GM12878 (cell line): Measurements from ENCODE around the gene NCAM1. TPM values are rescaled to one million over a fixed set of nuclear protein-coding genes. Genes with fewer than 3 reads are reported as not detected.

Source experiments
- ATAC-seq: fragments of 200-7000 bp; cut with Tn5 transposase; 3 replicates; pipeline ENCODE4 v1.9.1; 2020; ENCODE audit warnings: mild to moderate bottlenecking, moderate library complexity
- BruUV-seq: library from RNA; stranded (reverse); fragments of 400-500 nt; replicated peaks from 2 replicates; lab custom pipeline; 2021; lab: Mats Ljungman, UMichigan
- CTCF ChIA-PET: fragments of 300-600 bp; sonication (Branson Sonifier 250); formaldehyde crosslinking; extraction: SDS; loops from one replicate; lab custom pipeline; 2021; ENCODE audit warnings: inconsistent platforms; lab: Yijun Ruan, JAX
- POLR2A ChIA-PET: fragments of 350-600 bp; formaldehyde crosslinking; extraction: SDS; loops from one replicate; lab custom pipeline; 2021; ENCODE audit warnings: inconsistent platforms; lab: Charles Lee
- RAD21 ChIA-PET: fragments of 300-600 bp; sonication (Branson Sonifier 250); formaldehyde crosslinking; loops from one replicate; lab custom pipeline; 2023; ENCODE audit warnings: antibody characterized with exemption; ENCODE audit not compliant: unreplicated experiment; lab: Charles Lee
- SMC1A ChIA-PET: fragments of 300-600 bp; sonication (Branson Sonifier 250); formaldehyde crosslinking; loops from one replicate; lab custom pipeline; 2023; ENCODE audit not compliant: unreplicated experiment, uncharacterized antibody; lab: Charles Lee
- DNase-seq: peaks from one replicate; pipeline ENCODE4 v3.0.0-alpha.2; 2011; ENCODE audit warnings: low read depth, low spot score
- FAIRE-seq: peaks from 3 replicates; lab custom pipeline; 2011; peaks lifted over from hg19 to GRCh38; lab: Jason Lieb, UNC
- H2AFZ ChIP-seq: 2 replicates; pipeline ENCODE4 v1.6.0; 2011; ENCODE audit warnings: low read depth, low read length, control low read depth; ENCODE audit not compliant: control insufficient read depth
- H3K27ac ChIP-seq: 2 replicates; pipeline ENCODE4 v1.5.1; 2011; ENCODE audit warnings: control low read depth; ENCODE audit not compliant: control insufficient read depth, insufficient read depth
- H3K27me3 ChIP-seq, 2 experiments: replicated peaks in 1 of 2; 2 replicates each; pipeline versions ENCODE4 v1.6.0 to v1.6.1; 2011; ENCODE audit warnings: low read length in 1 of 2; ENCODE audit not compliant: control insufficient read depth in 2 of 2, insufficient read depth in 2 of 2
- H3K36me3 ChIP-seq, 2 experiments: 2 replicates each; pipeline ENCODE4 v1.5.1; 2011; ENCODE audit warnings: low read length in 1 of 2; ENCODE audit not compliant: control insufficient read depth in 2 of 2, insufficient read depth in 2 of 2
- H3K4me1 ChIP-seq: 2 replicates; pipeline ENCODE4 v1.6.1; 2011; ENCODE audit warnings: mild to moderate bottlenecking, low read length, moderate library complexity, mixed read lengths; ENCODE audit not compliant: control insufficient read depth, insufficient read depth
- H3K4me2 ChIP-seq: 2 replicates; pipeline ENCODE4 v1.6.0; 2011; ENCODE audit warnings: control low read depth; ENCODE audit not compliant: control insufficient read depth, insufficient read depth
- H3K4me3 ChIP-seq: fragments of 200-600 bp; sonication (generic); 2 replicates; pipeline ENCODE4 v1.5.1; 2016
- H3K79me2 ChIP-seq: 2 replicates; pipeline ENCODE4 v1.6.0; 2011; ENCODE audit warnings: low read length; ENCODE audit not compliant: control insufficient read depth, insufficient read depth
- H3K9ac ChIP-seq: 2 replicates; pipeline ENCODE4 v1.8.0; 2011; ENCODE audit warnings: low read length, control low read depth, mixed read lengths; ENCODE audit not compliant: control insufficient read depth, insufficient read depth
- H3K9me3 ChIP-seq: replicated peaks from 3 replicates; pipeline ENCODE4 v1.5.1; 2011; ENCODE audit warnings: mild to moderate bottlenecking, low read length; ENCODE audit not compliant: control insufficient read depth, insufficient read depth
- H4K20me1 ChIP-seq: 2 replicates; pipeline ENCODE4 v1.6.0; 2011; ENCODE audit not compliant: control insufficient read depth, insufficient read depth
- FOXK2 ChIP-seq: fragments of 450-650 bp; IDR thresholded peaks from 2 replicates; pipeline ENCODE4 v1.6.1; 2017; ENCODE audit warnings: mild to moderate bottlenecking, moderate library complexity
- MEF2A ChIP-seq: IDR thresholded peaks from 2 replicates; pipeline ENCODE4 v1.6.1; 2011; ENCODE audit warnings: low read depth, mild to moderate bottlenecking, low read length, moderate library complexity; ENCODE audit not compliant: insufficient read depth
- NFXL1 ChIP-seq: fragments of 450-650 bp; IDR thresholded peaks from 2 replicates; pipeline ENCODE4 v1.6.1; 2017; ENCODE audit warnings: antibody characterized with exemption, mild to moderate bottlenecking, borderline replicate concordance
- SMAD5 ChIP-seq: IDR thresholded peaks from 2 replicates; pipeline ENCODE4 v1.6.1; 2016; ENCODE audit warnings: antibody characterized with exemption, low read depth
- SREBF1 ChIP-seq: IDR thresholded peaks from 2 replicates; pipeline ENCODE4 v1.6.1; 2012; ENCODE audit warnings: mild to moderate bottlenecking, low read length
- SRF ChIP-seq, 2 experiments: IDR thresholded peaks; 2 replicates each; pipeline ENCODE4 v1.6.1; 2011; ENCODE audit warnings: low read depth in 2 of 2, low read length in 2 of 2, mild to moderate bottlenecking in 1 of 2, moderate library complexity in 1 of 2
- STAT3 ChIP-seq: IDR thresholded peaks from 2 replicates; pipeline ENCODE4 v1.6.1; 2011; ENCODE audit warnings: low read depth, low read length, improper control_type of control experiment
- ZBTB4 ChIP-seq: fragments of 450-650 bp; formaldehyde crosslinking; IDR thresholded peaks from 2 replicates; pipeline ENCODE4 v1.4.0; 2022; ENCODE audit warnings: mild to moderate bottlenecking, moderate library complexity
- ZNF592 ChIP-seq: fragments of 450-650 bp; IDR thresholded peaks from 2 replicates; pipeline ENCODE4 v1.6.1; 2017; ENCODE audit warnings: mild to moderate bottlenecking, moderate library complexity
- ZSCAN29 ChIP-seq: fragments of 450-650 bp; IDR thresholded peaks from 2 replicates; pipeline ENCODE4 v1.6.1; 2017; ENCODE audit warnings: mild to moderate bottlenecking, moderate library complexity
- WGBS: methylation state at CpG from one replicate; pipeline ENCODE4 v1.1.6; 2016; ENCODE audit warnings: low lambda C conversion rate; ENCODE audit not compliant: insufficient replicate concordance, insufficient coverage; ENCODE audit errors: missing lambda C conversion rate; 5-methylcytosine and 5-hydroxymethylcytosine counted together
- in situ Hi-C: fragments of 300-500 bp; cut with MboI; formaldehyde crosslinking; loops from 9 replicates; pipeline ENCODE4 v1.14.3; 2018; ENCODE audit warnings: mixed read lengths
- intact Hi-C: fragments of 100-400 bp; cut with micrococcal nuclease; formaldehyde crosslinking; loops from one replicate; pipeline ENCODE4 v1.14.2; 2022; ENCODE audit not compliant: unreplicated experiment
- polyA plus RNA-seq, 11 experiments: library from polyadenylated mRNA; depleted of rRNA in 4 of 11; unstranded in 6 of 11; stranded (reverse) in 5 of 11; fragments of >200 nt; fragmentation: Nextera tagmentation in 4 of 11; fragmentation: Illumina TruSeq in 1 of 11; extraction: Ambion mirVana in 4 of 11; extraction: Trizol in 1 of 11; gene quantifications; 1 replicate in 1 of 11; 2 replicates in 10 of 11; pipeline versions ENCODE4 v1.2.1 to v1.2.3, GENCODE V29; 2011 to 2016; ENCODE audit warnings: inconsistent platforms in 2 of 11, missing spikeins in 2 of 11, low read depth in 1 of 11
- total RNA-seq, 4 experiments: library from RNA; depleted of rRNA in 3 of 4; stranded (reverse); fragments of >200 nt in 3 of 4; fragmentation: Illumina TruSeq in 1 of 4; extraction: Trizol in 1 of 4; gene quantifications; 2 replicates each; pipeline versions ENCODE4 v1.2.1 to v1.2.3, GENCODE V29; 2013 to 2021
- TF ChIP-seq, protein P1 (sequence below), 3 experiments: IDR thresholded peaks in 2 of 3; conservative IDR thresholded peaks in 1 of 3; 2 replicates each; pipeline ENCODE4 v1.5.1; 2011; ENCODE audit warnings: low read depth in 3 of 3, low read length in 3 of 3, mild to moderate bottlenecking in 3 of 3, control low read depth in 2 of 3, moderate library complexity in 2 of 3, inconsistent platforms in 1 of 3, mixed read lengths in 1 of 3; ENCODE audit not compliant: control insufficient read depth in 2 of 3, insufficient read depth in 1 of 3; ENCODE audit errors: extremely low read depth in 1 of 3

Gene NCAM1
- total and polyA plus RNA-seq, 10 of the 15 experiments (the other 5 are each of a cell fraction or from before 2014, with no cell fraction given), result 0.10 to 0.23 (median 0.11) TPM; not detected in 7

DNA sequence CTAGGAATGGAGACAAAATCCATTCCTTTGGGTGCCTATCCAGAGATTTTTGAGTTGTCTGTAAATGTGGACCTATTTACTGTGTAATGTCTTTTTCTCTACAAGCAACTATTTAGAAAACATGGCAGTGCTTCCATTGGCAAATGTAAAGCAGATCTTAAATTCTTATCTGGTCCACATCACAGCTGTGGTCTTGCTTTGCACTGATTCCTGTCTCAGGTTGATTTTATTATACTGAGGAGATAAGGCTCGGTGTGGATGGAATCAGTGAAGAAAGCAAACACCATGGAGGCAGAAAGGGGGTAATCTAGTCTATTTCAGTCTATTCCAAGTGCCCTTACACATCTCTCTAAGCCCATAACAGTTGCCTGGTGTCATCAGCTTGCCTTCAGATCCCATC is 160.5 kb downstream of the NCAM1 start (continued):
- TF ChIP-seq, protein P1, sequence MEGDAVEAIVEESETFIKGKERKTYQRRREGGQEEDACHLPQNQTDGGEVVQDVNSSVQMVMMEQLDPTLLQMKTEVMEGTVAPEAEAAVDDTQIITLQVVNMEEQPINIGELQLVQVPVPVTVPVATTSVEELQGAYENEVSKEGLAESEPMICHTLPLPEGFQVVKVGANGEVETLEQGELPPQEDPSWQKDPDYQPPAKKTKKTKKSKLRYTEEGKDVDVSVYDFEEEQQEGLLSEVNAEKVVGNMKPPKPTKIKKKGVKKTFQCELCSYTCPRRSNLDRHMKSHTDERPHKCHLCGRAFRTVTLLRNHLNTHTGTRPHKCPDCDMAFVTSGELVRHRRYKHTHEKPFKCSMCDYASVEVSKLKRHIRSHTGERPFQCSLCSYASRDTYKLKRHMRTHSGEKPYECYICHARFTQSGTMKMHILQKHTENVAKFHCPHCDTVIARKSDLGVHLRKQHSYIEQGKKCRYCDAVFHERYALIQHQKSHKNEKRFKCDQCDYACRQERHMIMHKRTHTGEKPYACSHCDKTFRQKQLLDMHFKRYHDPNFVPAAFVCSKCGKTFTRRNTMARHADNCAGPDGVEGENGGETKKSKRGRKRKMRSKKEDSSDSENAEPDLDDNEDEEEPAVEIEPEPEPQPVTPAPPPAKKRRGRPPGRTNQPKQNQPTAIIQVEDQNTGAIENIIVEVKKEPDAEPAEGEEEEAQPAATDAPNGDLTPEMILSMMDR (IDR thresholded peaks at IDR 0.05 in 2 of 3, conservative IDR thresholded peaks at IDR 0.05 in 1 of 3; ENCODE audit: control insufficient read depth in 2 of 3, extremely low read depth in 1 of 3, insufficient read depth in 1 of 3, low read depth in 3 of 3, low read length in 3 of 3), result no peak
- TF ChIP-seq FOXK2, result no peak
- TF ChIP-seq MEF2A, result no peak
- TF ChIP-seq SMAD5, result no peak
- TF ChIP-seq ZSCAN29, result no peak
- no peak for TF ChIP-seq SREBF1

DNA sequence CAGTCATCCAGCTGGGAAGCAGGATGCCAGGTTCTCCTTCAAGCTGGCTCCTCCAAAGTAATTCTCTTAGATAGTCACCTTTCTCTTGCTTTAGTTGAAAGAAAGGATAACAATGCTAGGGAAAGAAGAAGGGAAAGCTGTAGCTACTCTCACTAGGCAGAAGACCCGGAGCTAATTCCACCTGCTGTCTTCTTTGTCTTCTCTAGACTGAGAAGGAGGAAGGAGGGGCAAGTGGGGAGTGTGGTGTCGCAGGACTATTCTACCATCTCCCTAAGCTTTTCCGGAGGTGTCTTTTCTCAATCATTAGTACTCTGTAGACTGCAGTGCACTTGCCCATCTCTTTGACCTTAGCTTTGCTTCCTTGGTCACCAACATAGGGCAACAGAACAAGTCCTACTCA is 162.8 kb downstream of the NCAM1 start:
- SMC1A ChIA-PET, result interaction anchor here (0.6 kb wide), 1 partner anchor 738 kb away, joined by 3 read pairs; no protein-coding TSS in a partner anchor
- RAD21 ChIA-PET, result no interaction called here
- BruUV-seq, result no TSS peak
- intact Hi-C loops, result loop anchor here (10.0 kb wide), 1 partner anchor 61 kb away; no protein-coding TSS in a partner anchor
- in situ Hi-C loops, result no loop called here
- DNase-seq (no peak), ATAC-seq (no peak), FAIRE-seq (no peak)
- 0% methylated on average over 3 of the region's 3 CpGs for WGBS
- TF ChIP-seq ZBTB4 (CRISPR knock-in tag), result no peak
- no peak for TF ChIP-seq SRF (IDR thresholded peaks at IDR 0.05; ENCODE audit: low read depth in 2 of 2, low read length in 2 of 2)
- no peak for TF ChIP-seq NFXL1
- TF ChIP-seq STAT3, result no peak
- no peak for TF ChIP-seq ZNF592
- H3K4me2 ChIP-seq, result no peak overlapping the region
- H4K20me1 ChIP-seq, result no peaks in the 10 kb centered on the region
- H3K9ac ChIP-seq, result no peak overlapping the region
- POLR2A ChIA-PET, result no interaction called here
- H3K27ac ChIP-seq, result no peak overlapping the region
- no peaks in the 10 kb centered on the region for H3K79me2 ChIP-seq
- no peak overlapping the region for H2AFZ ChIP-seq
- no peak overlapping the region for H3K4me3 ChIP-seq
- no peaks in the 10 kb centered on the region for H3K9me3 ChIP-seq
- no peaks in the 10 kb centered on the region for H3K4me1 ChIP-seq
- H3K27me3 ChIP-seq, result peaks cover 0 to 5% of the 10 kb centered on the region in 2 experiments; a peak in 1 of 4 replicates
- H3K36me3 ChIP-seq, result no peaks in the 10 kb centered on the region
- CTCF ChIA-PET, result interaction anchor here (1.4 kb wide), 1 partner anchor 9 kb away, joined by 5 read pairs; no protein-coding TSS in a partner anchor
